ENCODE measurements around the gene KLHL25.

- TF ChIP-seq CTCF (IDR thresholded peaks at IDR 0.05) (no peak), EP300 (IDR thresholded peaks at IDR 0.05) (no peak)
Observed at GRCh38 chr15:85804481-85805170, 9.9 kb upstream of the KLHL25 start.

Measured in stomach (tissue), 4 donors.